ENCODE data around the gene CHAF1B.

- TF ChIP-seq POLR2A (IDR thresholded peaks at IDR 0.05; ENCODE audit: low read depth, low read length) (no peak), POLR2AphosphoS5 (IDR thresholded peaks at IDR 0.05; ENCODE audit: low read depth, low read length) (no peak)
Observed at GRCh38 chr21:36465478-36465877, 80.3 kb downstream of the CHAF1B start.

Data from GM12892 (cell line).